Measurements from ENCODE around the gene KIF26A.
"Not testable (repeated sequence)": the region's sequence is repeated elsewhere in the genome, so short reads cannot be mapped to it uniquely, and the experiment has no call there.

Gene KIF26A

GRCh38 chr14:104222396-104223036, 84.1 kb downstream of the KIF26A start:
- no peak for DNase-seq (ENCODE audit: low read depth in 2 of 2)

DNA sequence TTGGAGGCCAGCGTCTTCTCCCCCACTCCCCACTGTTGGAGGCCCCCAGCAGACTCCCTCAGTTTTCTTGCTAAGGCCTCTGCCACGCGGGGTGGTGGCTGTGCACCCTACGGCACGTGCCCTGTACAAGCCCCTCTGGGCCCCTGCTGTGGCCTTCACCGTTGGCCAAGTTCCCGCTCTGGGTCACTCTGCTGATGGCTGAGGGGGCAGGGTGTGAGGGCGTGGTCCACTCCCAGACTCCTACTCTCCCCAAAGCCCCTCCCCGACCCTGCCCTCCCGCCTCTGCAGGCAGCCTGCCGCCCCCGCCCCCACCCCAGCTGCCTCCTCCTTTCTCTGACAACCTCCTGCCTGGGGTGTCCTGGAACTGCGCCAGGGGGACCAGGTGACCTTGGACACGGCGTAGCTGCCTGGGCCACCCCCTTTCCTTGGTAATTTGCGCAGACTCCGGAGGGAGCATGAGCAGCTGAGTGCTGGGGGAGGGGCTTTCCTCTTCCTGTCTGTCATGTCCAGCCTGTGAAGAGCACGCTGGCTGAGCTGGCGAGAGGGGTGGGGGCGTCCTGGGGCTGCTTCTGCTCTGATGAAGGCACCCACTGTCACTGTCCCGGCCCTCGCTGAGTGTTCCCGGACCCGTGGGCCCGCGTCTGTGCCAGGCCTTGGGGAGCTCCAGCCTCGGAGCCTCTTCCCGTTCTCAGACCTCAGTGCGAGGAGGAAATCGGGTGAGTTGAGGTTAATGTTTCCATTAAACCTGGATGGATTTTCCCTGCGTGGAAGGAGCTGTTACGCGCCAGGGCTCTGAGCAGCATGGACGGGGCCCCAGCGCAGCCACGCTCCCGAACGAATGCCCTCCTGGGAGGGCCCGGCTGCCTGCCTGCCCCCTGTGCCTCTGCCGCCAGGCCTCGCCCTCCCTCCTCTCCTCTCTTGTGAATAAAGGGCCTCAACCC, 85.0 kb downstream of the KIF26A start:
- no peak for DNase-seq (ENCODE audit: low read depth in 2 of 2)

GRCh38 chr14:104224131-104224505, 85.7 kb downstream of the KIF26A start:
- DNase-seq (ENCODE audit: low read depth in 2 of 2): no peak

DNA sequence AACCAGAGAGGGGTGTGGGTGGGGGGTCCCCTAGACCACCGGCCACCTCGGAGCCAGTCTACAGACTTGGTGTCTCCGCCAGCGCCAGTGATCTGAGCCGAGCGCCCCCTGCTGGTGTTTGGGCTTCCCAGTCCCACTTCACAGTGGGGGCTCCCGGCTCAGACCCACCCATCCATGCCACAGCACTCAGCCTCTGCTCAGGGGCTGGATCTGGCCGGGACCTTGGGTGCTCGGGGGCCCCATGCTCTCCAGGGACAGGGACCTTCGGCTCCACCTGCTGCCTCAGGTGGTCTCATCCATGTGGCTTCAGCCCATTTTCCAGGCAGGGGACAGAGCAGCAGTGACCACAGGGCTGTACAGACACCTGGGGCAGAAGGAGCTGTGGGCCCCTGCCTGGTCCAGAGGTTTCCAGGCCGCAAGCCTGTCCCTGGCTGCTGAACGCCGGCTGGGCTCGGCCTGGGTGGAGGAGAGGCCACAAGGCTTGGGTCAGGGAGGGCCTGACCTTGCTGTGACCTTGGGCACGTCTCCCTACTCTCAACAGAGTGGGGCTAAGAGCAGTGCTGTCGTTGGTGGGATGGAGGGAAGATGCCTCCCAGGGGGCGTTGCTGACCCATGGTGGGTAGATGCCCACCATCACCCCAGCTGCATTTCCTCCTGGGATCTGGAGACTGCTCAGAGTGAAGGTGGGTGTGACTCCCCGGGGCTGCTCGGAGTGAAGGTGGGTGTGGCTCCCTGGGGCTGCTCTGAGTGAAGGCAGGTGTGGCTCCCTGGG, 86.3 kb downstream of the KIF26A start:
- peak; percentile 11 to 33 for DNase-seq (ENCODE audit: low read depth in 2 of 2)

GRCh38 chr14:104225278-104226190, 87.1 kb downstream of the KIF26A start:
- not testable (repeated sequence) for DNase-seq (ENCODE audit: low read depth in 2 of 2)

DNA sequence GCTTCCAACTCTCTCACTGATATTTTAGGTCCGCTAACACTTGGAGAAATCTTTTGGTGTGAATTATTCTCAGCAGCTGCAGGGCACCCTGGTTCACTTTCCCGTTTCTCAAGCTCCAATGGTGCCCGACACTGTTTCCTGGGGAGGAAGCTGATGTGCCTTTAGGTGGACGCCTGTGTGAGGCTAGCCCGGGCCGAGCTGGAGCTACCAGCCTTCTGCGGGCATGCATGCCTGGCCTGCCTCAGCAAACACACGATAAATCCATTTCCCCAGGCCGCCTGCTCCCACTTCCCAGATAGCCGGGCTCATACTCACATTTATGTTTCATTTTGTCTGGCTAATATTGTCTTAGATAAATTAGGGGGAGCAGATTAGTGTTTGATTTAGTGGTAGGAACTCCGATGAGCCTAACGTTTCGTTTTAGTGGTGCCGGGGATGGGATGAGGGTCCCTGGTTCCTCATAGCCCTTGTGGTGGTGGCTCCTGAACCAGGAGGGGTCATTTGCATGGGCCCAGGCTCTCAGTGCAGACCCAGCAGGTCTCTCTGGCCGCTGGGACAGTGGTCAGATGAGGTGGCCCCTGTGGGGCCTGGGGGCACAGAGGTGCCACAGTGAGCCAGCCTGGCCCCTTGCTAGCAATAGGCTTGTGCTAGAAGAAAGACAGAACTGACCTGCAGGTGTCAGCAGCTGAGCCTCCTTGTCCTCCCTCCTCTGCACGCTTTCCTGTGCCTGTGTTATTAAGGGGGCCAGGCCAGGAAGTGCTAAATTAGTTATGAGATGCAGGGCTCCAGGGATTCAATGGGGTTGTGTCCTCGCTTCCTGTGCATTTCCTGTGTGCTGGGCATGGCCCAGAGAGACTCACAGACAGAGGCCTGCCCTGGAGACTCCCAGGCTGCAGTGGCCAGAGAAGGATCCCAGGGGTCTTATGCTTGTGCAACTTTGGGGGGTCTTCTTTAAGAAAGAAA, 88.3 kb downstream of the KIF26A start:
- DNase-seq (ENCODE audit: low read depth in 2 of 2): no peak

GRCh38 chr14:104227806-104228205, 89.4 kb downstream of the KIF26A start:
- DNase-seq (ENCODE audit: low read depth in 2 of 2): no peak

- no peak for DNase-seq (ENCODE audit: low read depth in 2 of 2)
Measured at GRCh38 chr14:104228221-104228620, 89.8 kb downstream of the KIF26A start.

DNA sequence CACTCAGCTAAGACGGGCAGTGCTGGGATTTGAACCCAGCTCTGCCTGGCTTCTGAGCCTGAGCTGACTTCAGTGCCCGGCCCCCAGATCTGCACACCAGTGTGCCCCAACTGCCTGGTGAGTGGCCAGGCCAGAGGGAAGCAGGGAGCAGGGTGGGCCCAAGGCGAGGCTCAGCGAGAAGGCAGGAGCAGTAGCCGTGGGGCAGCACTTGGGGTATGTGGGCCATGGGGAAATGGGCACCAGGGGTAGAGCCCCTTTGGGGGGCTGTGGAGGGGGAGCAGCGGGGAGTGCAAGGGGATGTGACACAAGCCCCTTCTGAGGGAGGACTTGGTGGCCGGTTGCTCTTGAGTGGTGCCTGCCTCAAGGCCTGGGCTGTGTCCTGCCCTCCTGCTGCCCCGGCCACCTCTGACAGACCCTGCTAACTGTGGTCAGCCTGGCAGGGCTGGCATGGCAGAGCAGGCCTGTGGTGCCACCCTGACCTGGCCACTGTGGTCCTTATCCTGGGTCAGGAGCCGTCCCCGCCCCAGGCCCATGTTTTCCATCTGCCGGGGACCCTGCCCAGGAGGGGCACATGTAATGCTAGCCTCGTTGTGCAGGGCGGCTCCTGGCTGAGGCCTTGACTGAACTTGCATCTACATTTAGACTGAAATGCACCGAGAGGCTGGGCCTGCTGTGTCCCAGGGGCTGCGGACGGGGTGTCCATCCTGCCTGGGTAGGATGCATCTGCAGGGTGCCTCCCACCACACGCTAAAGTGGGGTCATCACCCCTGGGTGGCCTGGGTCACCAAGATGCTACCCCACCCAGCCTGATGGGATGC, 90.5 kb downstream of the KIF26A start:
- DNase-seq (ENCODE audit: low read depth in 2 of 2): no peak

DNA sequence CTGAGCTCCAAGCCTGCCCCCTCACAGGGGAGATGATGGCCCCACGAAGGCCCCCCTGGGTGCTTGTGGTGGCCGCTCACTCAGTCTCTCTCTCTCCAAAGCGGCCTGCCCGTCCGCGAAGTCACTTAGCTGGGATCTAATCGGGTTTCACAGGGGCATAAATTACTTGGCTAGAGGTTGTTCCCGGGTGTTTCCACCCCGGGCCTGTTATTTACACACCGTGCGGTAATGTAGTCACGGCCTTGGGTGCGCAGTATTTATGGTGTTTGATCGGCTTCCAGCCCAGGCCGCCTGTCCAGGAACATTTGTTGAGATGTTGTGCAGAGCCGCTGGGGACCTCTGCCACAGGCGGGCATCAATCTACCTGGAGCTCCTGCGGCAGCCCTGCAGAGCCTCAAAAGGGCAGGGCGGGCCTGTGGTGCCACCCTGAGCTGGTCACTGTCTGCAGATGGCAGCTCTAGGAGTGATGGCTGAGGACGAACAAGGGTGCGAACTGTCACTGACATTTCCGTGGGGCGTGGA, 91.2 kb downstream of the KIF26A start:
- DNase-seq (ENCODE audit: low read depth in 2 of 2): no peak

DNA sequence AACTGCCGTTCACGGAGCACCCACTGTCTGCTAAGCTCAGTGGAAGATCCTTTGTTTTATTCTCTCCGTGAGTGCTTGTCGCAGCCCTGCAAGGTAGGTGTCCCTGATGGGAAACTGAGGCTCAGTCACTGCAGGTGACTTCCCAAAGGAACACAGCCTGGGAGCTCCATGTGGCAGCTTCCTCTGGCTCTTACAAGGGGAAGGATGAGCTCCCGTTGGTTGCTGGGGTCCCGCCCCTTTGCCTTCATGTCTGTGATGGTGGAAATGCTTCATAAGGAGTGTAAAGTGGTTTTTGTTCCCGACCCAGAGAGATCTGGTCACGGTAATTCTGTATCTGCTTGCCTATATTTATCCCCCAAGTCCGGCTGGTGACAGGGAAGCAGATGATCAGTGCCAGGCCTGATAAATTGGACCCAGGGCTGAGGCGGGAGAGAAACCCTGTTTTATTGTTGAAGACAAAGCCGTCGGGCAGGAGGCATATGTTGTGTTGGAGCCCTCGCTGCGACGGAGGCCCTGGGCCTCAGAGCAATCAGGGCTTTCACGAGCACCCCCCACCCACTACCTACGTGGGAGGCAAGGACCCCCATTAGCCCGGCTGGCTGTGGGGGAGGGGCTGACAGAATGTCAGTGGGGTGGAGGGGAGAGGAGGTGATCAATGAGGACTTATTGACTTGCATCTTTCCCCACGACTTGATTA, 91.9 kb downstream of the KIF26A start:
- DNase-seq (ENCODE audit: low read depth in 2 of 2): no peak

Data from activated CD4-positive, alpha-beta T cell treated with anti-CD3 and anti-CD28 coated beads for 24 hours (primary cell).